Transverse colon (tissue), 4 donors: ENCODE data around the gene JDP2. TPM values are rescaled to one million over a fixed set of nuclear protein-coding genes. Genes with fewer than 3 reads are reported as not detected.

Experiments
- DNase-seq: peaks from one replicate; pipeline ENCODE4 v3.0.0-alpha.2; 2019
- H3K27ac ChIP-seq, 4 donors: fragments of 200-600 bp; sonication (generic); 2 replicates each; pipeline ENCODE4 v1.5.1; 2016 to 2018; ENCODE audit warnings: inconsistent platforms in 4 of 4
- H3K27me3 ChIP-seq: fragments of 200-600 bp; sonication (generic); 2 replicates; pipeline ENCODE4 v1.5.1; 2017; ENCODE audit warnings: inconsistent platforms
- H3K36me3 ChIP-seq, 4 donors: fragments of 200-600 bp; sonication (generic); 2 replicates each; pipeline ENCODE4 v1.5.1; 2017 to 2019; ENCODE audit warnings: inconsistent platforms in 4 of 4
- H3K4me1 ChIP-seq, 4 donors: fragments of 200-600 bp; sonication (generic); 2 replicates each; pipeline ENCODE4 v1.5.1; 2017 to 2020; ENCODE audit warnings: inconsistent platforms in 4 of 4
- H3K4me3 ChIP-seq, 4 donors: fragments of 200-600 bp; sonication (generic); 1 replicate in 1 of 4; 2 replicates in 3 of 4; pipeline versions ENCODE4 v1.5.1 to v1.6.1; 2017 to 2019; ENCODE audit warnings: inconsistent platforms in 4 of 4
- H3K9me3 ChIP-seq, 2 donors: fragments of 200-600 bp; sonication (generic); 2 replicates each; pipeline ENCODE4 v1.5.1; 2017 to 2019; ENCODE audit warnings: inconsistent platforms in 2 of 2
- CTCF ChIP-seq, 5 experiments: fragments of 200-600 bp in 3 of 5; fragments of 450-650 bp in 2 of 5; sonication (generic) in 3 of 5; IDR thresholded peaks; 1 replicate in 2 of 5; 2 replicates in 3 of 5; pipeline ENCODE4 v1.5.1; 2016 to 2017; ENCODE audit warnings: antibody characterized with exemption in 5 of 5, inconsistent platforms in 3 of 5, mild to moderate bottlenecking in 2 of 5, moderate library complexity in 1 of 5
- EP300 ChIP-seq: sonication (generic); formaldehyde crosslinking; IDR thresholded peaks from one replicate; pipeline ENCODE4 v1.6.1; 2017; ENCODE audit warnings: antibody characterized with exemption, low read depth
- POLR2A ChIP-seq: fragments of 450-650 bp; IDR thresholded peaks from one replicate; pipeline ENCODE4 v1.6.1; 2016; ENCODE audit warnings: antibody characterized with exemption, mild to moderate bottlenecking, moderate library complexity
- POLR2AphosphoS5 ChIP-seq, 3 donors: sonication (generic); formaldehyde crosslinking; IDR thresholded peaks; one replicate each; pipeline ENCODE4 v1.6.1; 2016; ENCODE audit warnings: antibody characterized with exemption in 3 of 3
- WGBS, 2 donors: methylation state at CpG; one replicate each; pipeline ENCODE4 v1.1.5; 2018; ENCODE audit warnings: low coverage in 1 of 2; 5-methylcytosine and 5-hydroxymethylcytosine counted together
- in situ Hi-C, 4 donors: fragments of 200-750 bp; cut with MboI; loops; one replicate each; pipeline versions ENCODE4 v1.15.0 to v1.15.1; 2017; ENCODE audit warnings: low sequenced_read_pairs in 3 of 4, low pct_ligation_motif_present in 1 of 4, low pct_unique_long_range_greater_than_20kb in 1 of 4
- intact Hi-C: fragments of 100-400 bp; cut with DNase I; formaldehyde crosslinking; loops from one replicate; pipeline ENCODE4 v1.15.1; 2023; ENCODE audit warnings: low total_unique reads
- total RNA-seq, 4 donors: library from RNA; depleted of rRNA; stranded (reverse); fragments of >200 nt; gene quantifications; one replicate each; pipeline ENCODE4 v1.1.0, GENCODE V29; 2016

Gene JDP2
- total RNA-seq, 4 donors from 2014 or later, result 49.2 to 108 (median 57.8) TPM

GRCh38 chr14:75404847-75405246 is 23.0 kb upstream of the JDP2 start:
- intact Hi-C loops (no loop called here), in situ Hi-C loops (loop anchor here in 1 of 4 donors (25.0 kb wide), 1 partner anchor 93 kb away; no protein-coding TSS in a partner anchor)
- Histone ChIP-seq H3K4me1 (peaks cover 19 to 23% (median 23%) of the 10 kb centered on the region in 4 donors), H3K36me3 (no peaks in the 10 kb centered on the region), H3K27me3 (no peaks in the 10 kb centered on the region), H3K9me3 (no peaks in the 10 kb centered on the region), H3K4me3 (no peak overlapping the region), H3K27ac (no peak overlapping the region)
- 71 to 80% methylated on average over 4 of the region's 4 CpGs for WGBS, 2 donors
- TF ChIP-seq POLR2AphosphoS5 (IDR thresholded peaks at IDR 0.05), result no peak
- TF ChIP-seq POLR2A, result no peak
- TF ChIP-seq EP300, result no peak
- no peak for TF ChIP-seq CTCF (IDR thresholded peaks at IDR 0.05)
- DNase-seq, result no peak

GRCh38 chr14:75406102-75406501 is 21.7 kb upstream of the JDP2 start:
- no peak for DNase-seq
- in situ Hi-C loops, result loop anchor here in 1 of 4 donors (25.0 kb wide), 1 partner anchor 94 kb away; no protein-coding TSS in a partner anchor
- Histone ChIP-seq H3K27me3 (no peaks in the 10 kb centered on the region), H3K4me1 (peaks cover 9 to 11% (median 10%) of the 10 kb centered on the region in 4 donors), H3K9me3 (no peaks in the 10 kb centered on the region), H3K36me3 (no peaks in the 10 kb centered on the region), H3K27ac (no peak overlapping the region), H3K4me3 (no peak overlapping the region)
- intact Hi-C loops, result no loop called here
- TF ChIP-seq CTCF (IDR thresholded peaks at IDR 0.05) (no peak), POLR2A (no peak), POLR2AphosphoS5 (IDR thresholded peaks at IDR 0.05) (no peak), EP300 (no peak)
- 98 to 100% methylated on average over 1 to 2 of the region's 2 CpGs for WGBS, 2 donors

- Histone ChIP-seq H3K9me3 (no peaks in the 10 kb centered on the region), H3K4me3 (no peak overlapping the region), H3K27ac (no peak overlapping the region), H3K4me1 (peaks cover 2 to 3% (median 3%) of the 10 kb centered on the region in 4 donors), H3K36me3 (no peaks in the 10 kb centered on the region), H3K27me3 (no peaks in the 10 kb centered on the region)
- WGBS, 2 donors, result 82 to 91% methylated on average over 3 of the region's 3 CpGs
- DNase-seq, result no peak
- TF ChIP-seq CTCF (IDR thresholded peaks at IDR 0.05) (no peak), POLR2A (no peak), EP300 (no peak), POLR2AphosphoS5 (IDR thresholded peaks at IDR 0.05) (no peak)
- intact Hi-C loops (no loop called here), in situ Hi-C loops (loop anchor here in 1 of 4 donors (25.0 kb wide), 1 partner anchor 95 kb away; no protein-coding TSS in a partner anchor)
Observed at GRCh38 chr14:75406856-75407255, 21.0 kb upstream of the JDP2 start.

- no peaks in the 10 kb centered on the region for H3K36me3 ChIP-seq
- no peaks in the 10 kb centered on the region for H3K9me3 ChIP-seq
- 80 to 94% methylated on average over 1 to 10 of the region's 10 CpGs for WGBS, 2 donors
- no peak overlapping the region for H3K4me3 ChIP-seq
- in situ Hi-C loops (loop anchor here in 1 of 4 donors (25.0 kb wide), 1 partner anchor 97 kb away; no protein-coding TSS in a partner anchor), intact Hi-C loops (no loop called here)
- no peak for TF ChIP-seq CTCF (IDR thresholded peaks at IDR 0.05)
- TF ChIP-seq POLR2A, result no peak
- no peak for TF ChIP-seq EP300
- TF ChIP-seq POLR2AphosphoS5 (IDR thresholded peaks at IDR 0.05), result no peak
- H3K27me3 ChIP-seq, result no peaks in the 10 kb centered on the region
- H3K27ac ChIP-seq, result no peak overlapping the region
- H3K4me1 ChIP-seq, result no peaks in the 10 kb centered on the region
- DNase-seq, result no peak
Observed at GRCh38 chr14:75409316-75410205, 18.3 kb upstream of the JDP2 start.
